C4-2B (cell line): Measurements from ENCODE around the gene SETBP1.

ENCODE experiments used
- H3K27ac ChIP-seq: fragments of 450-650 bp; 2 replicates; pipeline ENCODE4 v1.5.1; 2017
- ZFX ChIP-seq: fragments of 450-650 bp; IDR thresholded peaks from 2 replicates; pipeline ENCODE4 v1.6.1; 2017
- TF ChIP-seq, protein P1 (sequence below): fragments of 450-650 bp; conservative IDR thresholded peaks from 2 replicates; pipeline ENCODE4 v1.5.1; 2017; ENCODE audit warnings: mild to moderate bottlenecking

The SETBP1 gene

DNA sequence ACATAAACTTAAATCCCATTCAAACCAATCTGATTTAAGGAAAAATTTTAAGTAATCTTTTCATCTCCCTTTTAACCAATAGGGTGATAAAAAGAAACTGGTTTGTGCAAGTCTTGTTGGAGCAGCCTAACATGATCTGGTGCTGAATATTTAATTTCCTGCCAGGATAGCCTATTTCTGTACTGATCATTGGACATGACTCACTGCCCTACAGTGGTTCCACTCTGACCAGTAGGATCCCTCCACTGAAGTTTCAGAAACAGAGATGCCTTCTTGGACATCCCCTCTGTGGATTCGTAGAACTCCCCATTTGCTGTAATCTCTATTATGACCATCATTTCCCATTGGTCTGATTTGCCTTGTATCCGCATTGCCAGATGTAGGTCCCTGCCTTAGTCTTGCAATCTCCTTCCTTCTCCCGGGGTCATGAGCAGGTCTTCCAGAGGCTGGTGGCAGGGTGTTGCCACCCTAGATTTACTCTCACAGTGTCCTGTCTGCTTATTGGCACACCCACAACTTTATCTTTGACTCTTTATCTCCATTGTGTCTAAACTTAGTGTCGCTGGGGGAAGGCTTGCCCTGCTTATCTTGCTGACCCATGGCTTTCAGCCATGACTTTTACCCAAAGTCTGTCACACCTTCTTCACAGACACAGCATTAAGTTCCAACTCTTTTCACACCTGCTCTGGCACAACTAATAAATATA is 12.3 kb upstream of the SETBP1 start:
- TF ChIP-seq, protein P1, sequence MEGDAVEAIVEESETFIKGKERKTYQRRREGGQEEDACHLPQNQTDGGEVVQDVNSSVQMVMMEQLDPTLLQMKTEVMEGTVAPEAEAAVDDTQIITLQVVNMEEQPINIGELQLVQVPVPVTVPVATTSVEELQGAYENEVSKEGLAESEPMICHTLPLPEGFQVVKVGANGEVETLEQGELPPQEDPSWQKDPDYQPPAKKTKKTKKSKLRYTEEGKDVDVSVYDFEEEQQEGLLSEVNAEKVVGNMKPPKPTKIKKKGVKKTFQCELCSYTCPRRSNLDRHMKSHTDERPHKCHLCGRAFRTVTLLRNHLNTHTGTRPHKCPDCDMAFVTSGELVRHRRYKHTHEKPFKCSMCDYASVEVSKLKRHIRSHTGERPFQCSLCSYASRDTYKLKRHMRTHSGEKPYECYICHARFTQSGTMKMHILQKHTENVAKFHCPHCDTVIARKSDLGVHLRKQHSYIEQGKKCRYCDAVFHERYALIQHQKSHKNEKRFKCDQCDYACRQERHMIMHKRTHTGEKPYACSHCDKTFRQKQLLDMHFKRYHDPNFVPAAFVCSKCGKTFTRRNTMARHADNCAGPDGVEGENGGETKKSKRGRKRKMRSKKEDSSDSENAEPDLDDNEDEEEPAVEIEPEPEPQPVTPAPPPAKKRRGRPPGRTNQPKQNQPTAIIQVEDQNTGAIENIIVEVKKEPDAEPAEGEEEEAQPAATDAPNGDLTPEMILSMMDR: no peak
- TF ChIP-seq ZFX: no peak
- H3K27ac ChIP-seq: no peak overlapping the region

GRCh38 chr18:44671914-44672313 is 8.8 kb upstream of the SETBP1 start:
- TF ChIP-seq, protein P1: no peak
- no peak overlapping the region for H3K27ac ChIP-seq

DNA sequence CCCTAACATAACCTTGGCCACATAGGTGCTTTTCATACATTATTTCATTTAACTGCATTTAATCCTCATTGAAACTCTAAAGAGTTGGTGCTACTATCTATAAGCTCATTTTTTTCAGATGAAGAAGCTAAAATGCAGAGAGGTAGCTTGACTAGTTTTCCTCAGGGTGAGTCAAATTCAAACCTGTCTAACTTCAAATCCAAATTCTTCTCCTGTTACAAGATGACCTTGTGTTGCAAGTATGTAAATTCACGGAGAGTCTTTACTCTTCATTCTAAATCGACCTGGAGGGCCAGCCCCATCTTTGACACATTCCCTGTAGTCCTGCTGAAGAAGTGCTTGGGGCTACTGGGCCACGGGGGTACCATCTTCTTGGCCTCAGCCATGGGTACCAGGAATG is 8.2 kb upstream of the SETBP1 start:
- H3K27ac ChIP-seq: no peak overlapping the region
- TF ChIP-seq, protein P1: no peak
- no peak for TF ChIP-seq ZFX

GRCh38 chr18:44673256-44673880 is 7.3 kb upstream of the SETBP1 start:
- no peak overlapping the region for H3K27ac ChIP-seq
- no peak for TF ChIP-seq ZFX
- TF ChIP-seq, protein P1: no peak

- no peak for TF ChIP-seq ZFX
- TF ChIP-seq, protein P1: no peak
Observed at GRCh38 chr18:44677933-44678332, 2.8 kb upstream of the SETBP1 start.

DNA sequence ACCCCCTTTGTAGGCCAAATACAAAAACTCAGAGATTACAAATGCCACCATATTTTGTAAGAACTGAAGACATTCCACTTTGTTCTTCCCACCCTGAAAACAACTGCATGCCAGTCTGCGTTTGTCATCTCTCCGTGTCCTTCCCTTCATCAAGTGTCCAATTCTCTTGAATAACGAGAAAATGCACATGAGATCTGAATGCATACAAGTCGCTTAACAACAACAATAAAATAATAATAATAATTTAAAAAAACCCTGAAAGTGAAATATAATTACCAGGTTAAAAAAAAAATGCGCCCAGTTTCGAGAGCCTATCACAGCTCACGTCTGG is 2.0 kb upstream of the SETBP1 start:
- TF ChIP-seq, protein P1: no peak
- no peak for TF ChIP-seq ZFX
- H3K27ac ChIP-seq: peak overlapping the region; percentile 91

More at GRCh38 chr18:44677933-44678332, 2.8 kb upstream of the SETBP1 start:
- no peak overlapping the region for H3K27ac ChIP-seq

DNA sequence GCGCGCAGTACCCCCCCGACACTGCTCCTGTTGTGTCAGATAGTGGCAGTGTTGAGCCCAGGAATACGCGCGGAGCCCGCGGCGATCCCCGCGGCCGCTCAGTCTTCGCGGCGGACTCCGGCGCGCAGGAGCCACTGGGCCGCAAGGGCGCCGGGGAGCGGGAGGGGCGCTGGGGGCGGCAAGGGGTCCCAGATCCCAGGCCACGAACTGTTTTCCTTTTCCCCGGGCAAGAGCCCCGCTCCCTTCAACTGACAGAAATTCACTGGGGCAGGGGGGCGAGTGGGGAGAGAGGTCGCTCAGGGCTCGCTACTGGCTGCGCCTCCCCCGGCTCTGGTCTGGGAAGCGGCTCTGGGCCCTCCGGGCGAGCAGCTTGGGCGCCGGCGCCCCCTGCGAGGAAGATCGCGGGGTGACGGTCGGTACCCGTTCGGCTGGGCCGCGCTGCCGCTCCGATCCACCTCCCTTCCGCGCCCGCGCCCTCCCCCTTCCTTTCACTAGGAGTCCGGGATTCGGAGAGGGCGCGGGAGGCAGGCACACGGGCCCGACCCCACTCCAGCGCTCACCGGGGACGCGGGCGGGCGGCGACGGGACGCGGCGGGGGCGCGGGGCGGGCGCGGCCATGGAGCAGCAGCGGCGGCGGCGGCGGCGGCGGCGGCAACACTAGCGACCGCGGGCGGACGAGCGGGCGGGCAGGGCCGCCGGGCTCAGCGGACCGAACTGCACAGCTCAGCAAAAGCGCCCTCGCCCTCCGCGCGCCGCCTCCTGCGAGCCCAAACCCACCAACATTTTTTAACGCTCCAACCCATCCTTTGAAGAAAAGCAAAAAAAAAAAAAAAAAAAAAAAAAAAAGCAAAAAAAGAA is 1.4 kb upstream of the SETBP1 start:
- H3K27ac ChIP-seq: peak overlapping the region; percentile 91
- TF ChIP-seq, protein P1: peak; percentile 77
- peak; percentile 68 for TF ChIP-seq ZFX
